Sigmoid colon (tissue), 7 donors: ENCODE data around the gene TIMM21. TPM values are rescaled to one million over a fixed set of nuclear protein-coding genes. Genes with fewer than 3 reads are reported as not detected.

Source experiments
- DNase-seq: peaks from one replicate; pipeline ENCODE4 v3.0.0-alpha.2; 2019
- H3K27ac ChIP-seq, 4 donors: fragments of 200-600 bp; sonication (generic); one replicate each; pipeline ENCODE4 v1.5.1; 2016 to 2019; ENCODE audit warnings: mild to moderate bottlenecking in 1 of 4
- H3K27me3 ChIP-seq, 3 donors: fragments of 200-600 bp; sonication (generic); one replicate each; pipeline ENCODE4 v1.5.1; 2019; ENCODE audit warnings: mild to moderate bottlenecking in 1 of 3
- H3K36me3 ChIP-seq, 4 donors: fragments of 200-600 bp; sonication (generic); one replicate each; pipeline ENCODE4 v1.5.1; 2016 to 2019
- H3K4me1 ChIP-seq, 4 donors: fragments of 200-600 bp; sonication (generic); one replicate each; pipeline ENCODE4 v1.5.1; 2017 to 2019
- H3K4me3 ChIP-seq, 4 donors: fragments of 200-600 bp; sonication (generic); one replicate each; pipeline ENCODE4 v1.5.1; 2017 to 2019; ENCODE audit warnings: mild to moderate bottlenecking in 2 of 4, moderate library complexity in 1 of 4
- H3K9me3 ChIP-seq, 4 donors: fragments of 200-600 bp in 3 of 4; sonication (generic) in 3 of 4; one replicate each; pipeline versions ENCODE4 v1.5.1 to v1.6.1; 2013 to 2019
- CTCF ChIP-seq, 4 experiments: fragments of 450-650 bp in 3 of 4; fragments of 200-600 bp in 1 of 4; IDR thresholded peaks; one replicate each; pipeline ENCODE4 v1.5.1; 2016 to 2019; ENCODE audit warnings: antibody characterized with exemption in 4 of 4, mild to moderate bottlenecking in 3 of 4, moderate library complexity in 2 of 4
- EP300 ChIP-seq, 4 donors: sonication (generic); formaldehyde crosslinking; IDR thresholded peaks; one replicate each; pipeline ENCODE4 v1.6.1; 2017; ENCODE audit warnings: antibody characterized with exemption in 4 of 4
- POLR2A ChIP-seq, 2 donors: fragments of 450-650 bp; IDR thresholded peaks; one replicate each; pipeline ENCODE4 v1.6.1; 2016; ENCODE audit warnings: antibody characterized with exemption in 2 of 2, mild to moderate bottlenecking in 2 of 2, moderate library complexity in 2 of 2
- POLR2AphosphoS5 ChIP-seq, 4 donors: sonication (generic); formaldehyde crosslinking; IDR thresholded peaks; one replicate each; pipeline ENCODE4 v1.6.1; 2017; ENCODE audit warnings: antibody characterized with exemption in 4 of 4
- WGBS, 2 donors: extraction: QIAGEN DNeasy Blood & Tissue Kit; methylation state at CpG; one replicate each; pipeline ENCODE4 v1.1.7; 2013; 5-methylcytosine and 5-hydroxymethylcytosine counted together
- intact Hi-C: fragments of 100-400 bp; cut with DNase I; formaldehyde crosslinking; loops from one replicate; pipeline ENCODE4 v1.15.1; 2023
- polyA plus RNA-seq, 3 donors: library from polyadenylated mRNA; stranded (reverse); fragments of 200-250 nt; gene quantifications; one replicate each; pipeline ENCODE4 v1.2.3, GENCODE V29; 2013
- total RNA-seq, 4 donors: library from RNA; depleted of rRNA; stranded (reverse); fragments of >200 nt; gene quantifications; one replicate each; pipeline ENCODE4 v1.1.0, GENCODE V29; 2016
- donor health status: healthy with polysubstance abuse.
- donor health status: Bipolar disorder and iron deficiency.
- donor health status: healthy.

Gene TIMM21
- total and polyA plus RNA-seq, 7 donors: 9.0 to 65.3 (median 42.4) TPM

DNA sequence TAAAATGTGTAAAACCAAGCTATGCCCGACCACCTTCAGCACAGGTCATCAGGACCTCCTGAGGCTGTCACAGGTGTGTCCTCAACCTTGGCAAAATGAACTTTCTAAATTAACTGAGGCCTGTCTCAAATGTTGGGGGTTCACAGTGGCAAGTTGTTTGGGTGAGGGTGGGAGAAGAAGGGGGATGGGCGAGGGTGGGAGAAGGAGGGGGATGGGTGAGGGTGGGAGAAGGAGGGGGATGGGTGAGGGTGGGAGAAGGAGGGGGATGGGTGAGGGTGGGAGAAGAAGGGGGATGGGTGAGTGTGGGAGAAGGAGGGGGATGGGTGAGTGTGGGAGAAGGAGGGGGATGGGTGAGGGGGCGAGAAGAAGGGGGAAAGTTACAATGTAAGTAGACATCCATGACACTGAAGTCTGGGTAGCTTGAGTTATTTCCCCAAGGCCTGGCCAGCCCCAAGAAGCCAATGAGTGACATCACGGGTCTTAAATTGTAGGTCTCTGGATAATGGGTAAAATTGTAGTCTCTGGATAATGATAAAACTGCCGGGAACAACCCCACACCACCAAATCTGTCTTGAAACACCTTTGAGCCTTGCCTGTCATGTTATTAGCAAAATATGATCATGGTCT, 56.3 kb downstream of the TIMM21 start:
- H3K4me1 ChIP-seq: no peaks in the 10 kb centered on the region
- H3K9me3 ChIP-seq: no peaks in the 10 kb centered on the region
- intact Hi-C loops: no loop called here
- TF ChIP-seq CTCF (IDR thresholded peaks at IDR 0.05): no peak
- TF ChIP-seq EP300 (IDR thresholded peaks at IDR 0.05): no peak
- no peak for TF ChIP-seq POLR2AphosphoS5 (IDR thresholded peaks at IDR 0.05)
- TF ChIP-seq POLR2A (IDR thresholded peaks at IDR 0.05): no peak
- H3K27me3 ChIP-seq: no peaks in the 10 kb centered on the region
- no peak overlapping the region for H3K4me3 ChIP-seq
- WGBS, 2 donors: 70 to 88% methylated on average over 5 of the region's 5 CpGs
- no peak for DNase-seq
- no peak overlapping the region for H3K27ac ChIP-seq
- H3K36me3 ChIP-seq: no peaks in the 10 kb centered on the region

Other genes with a start within 250 kb of the TIMM21 start
- gene FBXO15, start 689 bp upstream of the TIMM21 start, total RNA-seq: 1 to 10 TPM in 1 of 4 donors, under 1 TPM in 1, not detected in 2; 0.36 to 2.2 TPM
- gene FBXO15, start 689 bp upstream of the TIMM21 start, polyA plus RNA-seq: under 1 TPM in 1 of 3 donors, not detected in 2; 0.87 TPM
- 100 to 1,000 TPM; 137 to 533 (median 241) TPM for gene CYB5A, start 143.4 kb downstream of the TIMM21 start, total RNA-seq
- 100 to 1,000 TPM; 141 to 213 (median 163) TPM for gene CYB5A, start 143.4 kb downstream of the TIMM21 start, polyA plus RNA-seq
- gene C18orf63, start 167.3 kb downstream of the TIMM21 start, total RNA-seq: not detected
- gene C18orf63, start 167.3 kb downstream of the TIMM21 start, polyA plus RNA-seq: not detected